Measurements from ENCODE around the gene SH3RF3.

Gene SH3RF3

GRCh38 chr2:109481196-109481555 is 352.2 kb downstream of the SH3RF3 start:
- no peak for ATAC-seq
- no peak for TF ChIP-seq ZNF565 (CRISPR knock-in tag; conservative IDR thresholded peaks at IDR 0.05; ENCODE audit: low read depth)
- TF ChIP-seq ZFP30 (CRISPR knock-in tag; IDR thresholded peaks at IDR 0.05) = no peak
- no peak for TF ChIP-seq ZFP3 (CRISPR knock-in tag; IDR thresholded peaks at IDR 0.05)
- TF ChIP-seq GLIS3 (CRISPR knock-in tag; IDR thresholded peaks at IDR 0.05) = no peak
- TF ChIP-seq SNAI2 (CRISPR knock-in tag; IDR thresholded peaks at IDR 0.05) = no peak
- TF ChIP-seq TSHZ2 (CRISPR knock-in tag; IDR thresholded peaks at IDR 0.05) = no peak
- no peak for TF ChIP-seq PPARA (CRISPR knock-in tag; IDR thresholded peaks at IDR 0.05; ENCODE audit: borderline replicate concordance)
- no peak for TF ChIP-seq PATZ1 (CRISPR knock-in tag; IDR thresholded peaks at IDR 0.05; ENCODE audit: borderline replicate concordance)

- TF ChIP-seq ZFP3 (CRISPR knock-in tag; IDR thresholded peaks at IDR 0.05) = no peak
- TF ChIP-seq ESRRG (CRISPR knock-in tag; IDR thresholded peaks at IDR 0.05) = no peak
- TF ChIP-seq ARNTL (CRISPR knock-in tag; IDR thresholded peaks at IDR 0.05; ENCODE audit: borderline replicate concordance, low read depth) = no peak
- TF ChIP-seq PPARA (CRISPR knock-in tag; IDR thresholded peaks at IDR 0.05; ENCODE audit: borderline replicate concordance) = no peak
- TF ChIP-seq RARB (CRISPR knock-in tag; IDR thresholded peaks at IDR 0.05) = no peak
- TF ChIP-seq SNAI2 (CRISPR knock-in tag; IDR thresholded peaks at IDR 0.05) = no peak
- no peak for TF ChIP-seq BACH2 (CRISPR knock-in tag; IDR thresholded peaks at IDR 0.05; ENCODE audit: borderline replicate concordance)
- no peak for TF ChIP-seq CREB5 (CRISPR knock-in tag; IDR thresholded peaks at IDR 0.05; ENCODE audit: low read depth)
- TF ChIP-seq ZC3H10 (CRISPR knock-in tag; IDR thresholded peaks at IDR 0.05) = no peak
- no peak for TF ChIP-seq ZNF565 (CRISPR knock-in tag; conservative IDR thresholded peaks at IDR 0.05; ENCODE audit: low read depth)
- no peak for TF ChIP-seq PATZ1 (CRISPR knock-in tag; IDR thresholded peaks at IDR 0.05; ENCODE audit: borderline replicate concordance)
- no peak for TF ChIP-seq CSRNP3 (CRISPR knock-in tag; IDR thresholded peaks at IDR 0.05)
- TF ChIP-seq GLIS3 (CRISPR knock-in tag; IDR thresholded peaks at IDR 0.05) = no peak
- no peak for TF ChIP-seq TOX (CRISPR knock-in tag; IDR thresholded peaks at IDR 0.05; ENCODE audit: borderline replicate concordance)
- no peak for TF ChIP-seq ISL1 (CRISPR knock-in tag; IDR thresholded peaks at IDR 0.05)
- TF ChIP-seq POU6F1 (CRISPR knock-in tag; IDR thresholded peaks at IDR 0.05; ENCODE audit: borderline replicate concordance, low read depth) = no peak
- no peak for TF ChIP-seq ZFP30 (CRISPR knock-in tag; IDR thresholded peaks at IDR 0.05)
- TF ChIP-seq OSR1 (CRISPR knock-in tag; IDR thresholded peaks at IDR 0.05) = no peak
- TF ChIP-seq ZNF8 (CRISPR knock-in tag; IDR thresholded peaks at IDR 0.05) = no peak
- no peak for TF ChIP-seq CSDC2 (CRISPR knock-in tag; IDR thresholded peaks at IDR 0.05)
- ATAC-seq = no peak
These were observed 352.6 kb downstream of the SH3RF3 start for GRCh38 chr2:109481599-109481998.

Data from SK-N-SH treated with all-trans-retinoic acid at 6 μM for 48 hours (cell line).